HepG2 (cell line): ENCODE measurements around the gene SYCP2L. TPM values are rescaled to one million over a fixed set of nuclear protein-coding genes. Genes with fewer than 3 reads are reported as not detected.

Source experiments
- BRCA1 ChIP-seq: sonication (generic); formaldehyde crosslinking; IDR thresholded peaks from 2 replicates; pipeline ENCODE4 v1.4.0; 2020; ENCODE audit warnings: missing genetic modification reagents
- EP300 ChIP-seq, 3 experiments: sonication (generic) in 1 of 3; formaldehyde crosslinking in 1 of 3; IDR thresholded peaks; 2 replicates each; pipeline versions ENCODE4 v1.5.1 to v1.6.1; 2011 to 2020; ENCODE audit warnings: low read depth in 2 of 3, low read length in 2 of 3, borderline replicate concordance in 1 of 3, improper control_type of control experiment in 1 of 3, mild to moderate bottlenecking in 1 of 3, missing genetic modification reagents in 1 of 3, moderate library complexity in 1 of 3
- ERF ChIP-seq: IDR thresholded peaks from 2 replicates; pipeline ENCODE4 v1.6.1; 2018; ENCODE audit warnings: missing biosample characterization, missing genetic modification reagents
- MATR3 ChIP-seq: sonication (generic); formaldehyde crosslinking; IDR thresholded peaks from 2 replicates; pipeline ENCODE4 v1.4.0; 2020; ENCODE audit warnings: missing genetic modification reagents
- MLLT10 ChIP-seq: sonication (generic); formaldehyde crosslinking; IDR thresholded peaks from 2 replicates; pipeline ENCODE4 v1.4.0; 2020; ENCODE audit warnings: missing genetic modification reagents
- RBM39 ChIP-seq: fragments of 200-400 bp; formaldehyde crosslinking; IDR thresholded peaks from one replicate; pipeline ENCODE4 v1.6.1; 2018; ENCODE audit warnings: antibody characterized with exemption, mild to moderate bottlenecking, low read depth, low read length; ENCODE audit not compliant: poor library complexity, severe bottlenecking
- RFX3 ChIP-seq: IDR thresholded peaks from 2 replicates; pipeline ENCODE4 v1.6.1; 2016; ENCODE audit warnings: missing biosample characterization, missing genetic modification reagents
- SOX13 ChIP-seq, 3 experiments: fragments of 450-650 bp in 1 of 3; sonication (generic) in 1 of 3; formaldehyde crosslinking in 1 of 3; IDR thresholded peaks in 2 of 3; conservative IDR thresholded peaks in 1 of 3; 2 replicates each; pipeline versions ENCODE4 v1.5.0 to v1.6.1; 2016 to 2020; ENCODE audit warnings: antibody characterized with exemption in 1 of 3, mild to moderate bottlenecking in 1 of 3, missing compliant biosample characterization in 1 of 3, missing genetic modification reagents in 1 of 3, moderate library complexity in 1 of 3
- SP2 ChIP-seq: sonication (generic); formaldehyde crosslinking; IDR thresholded peaks from 2 replicates; pipeline ENCODE4 v1.5.1; 2020; ENCODE audit warnings: mild to moderate bottlenecking, missing genetic modification reagents
- YEATS2 ChIP-seq: sonication (generic); formaldehyde crosslinking; IDR thresholded peaks from 2 replicates; pipeline ENCODE4 v1.4.0; 2020; ENCODE audit warnings: missing genetic modification reagents, borderline replicate concordance
- ZBTB21 ChIP-seq: sonication (generic); formaldehyde crosslinking; IDR thresholded peaks from 2 replicates; pipeline ENCODE4 v1.4.0; 2020; ENCODE audit warnings: missing genetic modification reagents
- ZFY ChIP-seq: sonication (generic); formaldehyde crosslinking; IDR thresholded peaks from 2 replicates; pipeline ENCODE4 v1.4.0; 2020; ENCODE audit warnings: missing genetic modification reagents
- ZNF10 ChIP-seq: sonication (generic); formaldehyde crosslinking; IDR thresholded peaks from 2 replicates; pipeline ENCODE4 v1.4.0; 2020; ENCODE audit warnings: mild to moderate bottlenecking, low read depth, missing genetic modification reagents, borderline replicate concordance
- ZNF382 ChIP-seq: sonication (generic); formaldehyde crosslinking; IDR thresholded peaks from 2 replicates; pipeline ENCODE4 v1.5.0; 2020; ENCODE audit warnings: missing genetic modification reagents, mild to moderate bottlenecking, borderline replicate concordance
- ZNF530 ChIP-seq: sonication (generic); formaldehyde crosslinking; IDR thresholded peaks from 2 replicates; pipeline ENCODE4 v1.5.0; 2020; ENCODE audit warnings: low read depth, mild to moderate bottlenecking, missing genetic modification reagents
- ZNF670 ChIP-seq: sonication (generic); formaldehyde crosslinking; IDR thresholded peaks from 2 replicates; pipeline ENCODE4 v1.8.0; 2022; ENCODE audit warnings: mild to moderate bottlenecking, missing genetic modification reagents, borderline replicate concordance
- ZNF761 ChIP-seq: sonication (generic); formaldehyde crosslinking; conservative IDR thresholded peaks from 2 replicates; pipeline ENCODE4 v1.4.0; 2020; ENCODE audit warnings: mild to moderate bottlenecking, missing genetic modification reagents
- ZNF792 ChIP-seq: IDR thresholded peaks from 2 replicates; pipeline ENCODE4 v1.6.1; 2016
- polyA plus RNA-seq, 8 experiments: library from polyadenylated mRNA; depleted of rRNA in 3 of 8; stranded (reverse) in 7 of 8; unstranded in 1 of 8; fragments of >200 nt; fragmentation: Illumina TruSeq in 4 of 8; extraction: Trizol in 4 of 8; gene quantifications; 2 replicates each; pipeline versions ENCODE4 v1.2.1 to v1.2.3, GENCODE V29; 2011 to 2016; ENCODE audit warnings: low read depth in 4 of 8, missing spikeins in 1 of 8, mixed read lengths in 1 of 8; ENCODE audit not compliant: insufficient read depth in 1 of 8
- total RNA-seq, 5 experiments: library from RNA; depleted of rRNA; stranded (reverse); fragments of >200 nt; fragmentation: Illumina TruSeq; extraction: Trizol; gene quantifications; 2 replicates each; pipeline ENCODE4 v1.2.3, GENCODE V29; 2016; ENCODE audit warnings: low read depth in 1 of 5
- TF ChIP-seq, protein P1 (sequence below): fragments of 450-650 bp; IDR thresholded peaks from 2 replicates; pipeline ENCODE4 v1.6.1; 2017; ENCODE audit warnings: mild to moderate bottlenecking
- TF ChIP-seq, protein P2 (sequence below): sonication (generic); formaldehyde crosslinking; IDR thresholded peaks from 2 replicates; pipeline ENCODE4 v1.5.0; 2020; ENCODE audit warnings: missing genetic modification reagents, mild to moderate bottlenecking, borderline replicate concordance
- TF ChIP-seq, protein P3 (sequence below): sonication (generic); formaldehyde crosslinking; IDR thresholded peaks from 2 replicates; pipeline ENCODE4 v1.5.0; 2020; ENCODE audit warnings: mild to moderate bottlenecking, missing genetic modification reagents, borderline replicate concordance

The SYCP2L gene
- total and polyA plus RNA-seq, 2 of the 13 experiments (the other 11 are each of a cell fraction or from before 2014, with no cell fraction given): 0.22 to 0.54 TPM

DNA sequence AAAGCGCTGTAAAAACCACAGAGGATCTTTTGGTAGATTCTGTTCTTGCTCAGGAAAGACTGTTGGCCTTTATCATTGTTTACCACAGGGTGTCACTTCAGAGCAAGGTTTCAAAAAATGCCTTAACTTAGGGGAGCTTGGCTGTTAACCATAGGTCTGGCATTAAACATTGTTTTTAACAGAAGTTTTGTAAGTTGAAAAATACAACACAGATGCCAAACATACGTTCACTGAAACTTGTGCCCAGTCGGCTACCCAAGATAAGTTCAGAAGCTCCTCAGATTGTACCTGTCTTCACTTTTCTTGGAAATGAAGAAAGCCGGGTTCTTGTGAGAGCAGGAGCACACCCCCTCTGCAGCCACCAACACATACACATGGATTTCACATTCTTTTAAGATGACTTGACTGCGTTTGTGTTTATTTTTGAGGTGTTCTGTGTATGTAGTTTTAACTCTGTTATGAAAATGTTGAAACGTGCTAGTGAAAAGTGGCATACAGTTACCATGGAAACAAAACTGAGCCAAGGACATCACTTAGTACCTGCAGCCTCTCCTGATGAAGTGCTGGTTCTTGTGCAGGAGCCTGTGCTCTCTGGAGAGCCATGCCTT lies 64.9 kb downstream of the SYCP2L start (continued):
- no peak for TF ChIP-seq EP300 (IDR thresholded peaks at IDR 0.05; ENCODE audit: low read depth in 2 of 2, low read length in 2 of 2)
- TF ChIP-seq EP300 (CRISPR knock-in tag; IDR thresholded peaks at IDR 0.05; ENCODE audit: borderline replicate concordance): no peak
- TF ChIP-seq ERF (CRISPR knock-in tag): peak; percentile 35; the same call in 1 of the 2 replicates
- TF ChIP-seq ZFY (CRISPR knock-in tag): no peak
- no peak for TF ChIP-seq ZNF670
- TF ChIP-seq ZNF382 (CRISPR knock-in tag): no peak
- TF ChIP-seq, protein P1, sequence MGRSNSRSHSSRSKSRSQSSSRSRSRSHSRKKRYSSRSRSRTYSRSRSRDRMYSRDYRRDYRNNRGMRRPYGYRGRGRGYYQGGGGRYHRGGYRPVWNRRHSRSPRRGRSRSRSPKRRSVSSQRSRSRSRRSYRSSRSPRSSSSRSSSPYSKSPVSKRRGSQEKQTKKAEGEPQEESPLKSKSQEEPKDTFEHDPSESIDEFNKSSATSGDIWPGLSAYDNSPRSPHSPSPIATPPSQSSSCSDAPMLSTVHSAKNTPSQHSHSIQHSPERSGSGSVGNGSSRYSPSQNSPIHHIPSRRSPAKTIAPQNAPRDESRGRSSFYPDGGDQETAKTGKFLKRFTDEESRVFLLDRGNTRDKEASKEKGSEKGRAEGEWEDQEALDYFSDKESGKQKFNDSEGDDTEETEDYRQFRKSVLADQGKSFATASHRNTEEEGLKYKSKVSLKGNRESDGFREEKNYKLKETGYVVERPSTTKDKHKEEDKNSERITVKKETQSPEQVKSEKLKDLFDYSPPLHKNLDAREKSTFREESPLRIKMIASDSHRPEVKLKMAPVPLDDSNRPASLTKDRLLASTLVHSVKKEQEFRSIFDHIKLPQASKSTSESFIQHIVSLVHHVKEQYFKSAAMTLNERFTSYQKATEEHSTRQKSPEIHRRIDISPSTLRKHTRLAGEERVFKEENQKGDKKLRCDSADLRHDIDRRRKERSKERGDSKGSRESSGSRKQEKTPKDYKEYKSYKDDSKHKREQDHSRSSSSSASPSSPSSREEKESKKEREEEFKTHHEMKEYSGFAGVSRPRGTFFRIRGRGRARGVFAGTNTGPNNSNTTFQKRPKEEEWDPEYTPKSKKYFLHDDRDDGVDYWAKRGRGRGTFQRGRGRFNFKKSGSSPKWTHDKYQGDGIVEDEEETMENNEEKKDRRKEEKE: no peak
- no peak for TF ChIP-seq SP2 (CRISPR knock-in tag)
- no peak for TF ChIP-seq YEATS2 (CRISPR knock-in tag)
- no peak for TF ChIP-seq ZNF530
- peak; percentile 81 for TF ChIP-seq RFX3 (CRISPR knock-in tag)
- TF ChIP-seq, protein P2, sequence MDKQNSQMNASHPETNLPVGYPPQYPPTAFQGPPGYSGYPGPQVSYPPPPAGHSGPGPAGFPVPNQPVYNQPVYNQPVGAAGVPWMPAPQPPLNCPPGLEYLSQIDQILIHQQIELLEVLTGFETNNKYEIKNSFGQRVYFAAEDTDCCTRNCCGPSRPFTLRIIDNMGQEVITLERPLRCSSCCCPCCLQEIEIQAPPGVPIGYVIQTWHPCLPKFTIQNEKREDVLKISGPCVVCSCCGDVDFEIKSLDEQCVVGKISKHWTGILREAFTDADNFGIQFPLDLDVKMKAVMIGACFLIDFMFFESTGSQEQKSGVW (CRISPR knock-in tag): no peak
- TF ChIP-seq, protein P3, sequence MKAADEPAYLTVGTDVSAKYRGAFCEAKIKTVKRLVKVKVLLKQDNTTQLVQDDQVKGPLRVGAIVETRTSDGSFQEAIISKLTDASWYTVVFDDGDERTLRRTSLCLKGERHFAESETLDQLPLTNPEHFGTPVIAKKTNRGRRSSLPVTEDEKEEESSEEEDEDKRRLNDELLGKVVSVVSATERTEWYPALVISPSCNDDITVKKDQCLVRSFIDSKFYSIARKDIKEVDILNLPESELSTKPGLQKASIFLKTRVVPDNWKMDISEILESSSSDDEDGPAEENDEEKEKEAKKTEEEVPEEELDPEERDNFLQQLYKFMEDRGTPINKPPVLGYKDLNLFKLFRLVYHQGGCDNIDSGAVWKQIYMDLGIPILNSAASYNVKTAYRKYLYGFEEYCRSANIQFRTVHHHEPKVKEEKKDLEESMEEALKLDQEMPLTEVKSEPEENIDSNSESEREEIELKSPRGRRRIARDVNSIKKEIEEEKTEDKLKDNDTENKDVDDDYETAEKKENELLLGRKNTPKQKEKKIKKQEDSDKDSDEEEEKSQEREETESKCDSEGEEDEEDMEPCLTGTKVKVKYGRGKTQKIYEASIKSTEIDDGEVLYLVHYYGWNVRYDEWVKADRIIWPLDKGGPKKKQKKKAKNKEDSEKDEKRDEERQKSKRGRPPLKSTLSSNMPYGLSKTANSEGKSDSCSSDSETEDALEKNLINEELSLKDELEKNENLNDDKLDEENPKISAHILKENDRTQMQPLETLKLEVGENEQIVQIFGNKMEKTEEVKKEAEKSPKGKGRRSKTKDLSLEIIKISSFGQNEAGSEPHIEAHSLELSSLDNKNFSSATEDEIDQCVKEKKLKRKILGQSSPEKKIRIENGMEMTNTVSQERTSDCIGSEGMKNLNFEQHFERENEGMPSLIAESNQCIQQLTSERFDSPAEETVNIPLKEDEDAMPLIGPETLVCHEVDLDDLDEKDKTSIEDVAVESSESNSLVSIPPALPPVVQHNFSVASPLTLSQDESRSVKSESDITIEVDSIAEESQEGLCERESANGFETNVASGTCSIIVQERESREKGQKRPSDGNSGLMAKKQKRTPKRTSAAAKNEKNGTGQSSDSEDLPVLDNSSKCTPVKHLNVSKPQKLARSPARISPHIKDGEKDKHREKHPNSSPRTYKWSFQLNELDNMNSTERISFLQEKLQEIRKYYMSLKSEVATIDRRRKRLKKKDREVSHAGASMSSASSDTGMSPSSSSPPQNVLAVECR (CRISPR knock-in tag): no peak
- no peak for TF ChIP-seq BRCA1
- TF ChIP-seq ZNF10: no peak
- TF ChIP-seq SOX13 (IDR thresholded peaks at IDR 0.05): no peak
- TF ChIP-seq SOX13 (CRISPR knock-in tag; conservative IDR thresholded peaks at IDR 0.05 in 1 of 2, IDR thresholded peaks at IDR 0.05 in 1 of 2): 0 out of 4 replicates have a peak, but pooled peaks of 1 of the 2 experiments have one; percentile 11
- TF ChIP-seq ZNF792 (CRISPR knock-in tag): 0 out of 2 replicates have a peak, but pooled peaks have one; percentile 18
- no peak for TF ChIP-seq RBM39
- no peak for TF ChIP-seq ZNF761
- no peak for TF ChIP-seq ZBTB21 (CRISPR knock-in tag)
- no peak for TF ChIP-seq MATR3 (CRISPR knock-in tag)
- no peak for TF ChIP-seq MLLT10
